ENCODE measurements around the gene LBP. TPM values are rescaled to one million over a fixed set of nuclear protein-coding genes. Genes with fewer than 3 reads are reported as not detected.
"Not testable (repeated sequence)": the region's sequence is repeated elsewhere in the genome, so short reads cannot be mapped to it uniquely, and the experiment has no call there.

The LBP gene
- total and polyA plus RNA-seq, 8 donors, result 0.08 to 2.4 TPM; not detected in 6

- Histone ChIP-seq H3K4me1 (no peaks in the 10 kb centered on the region), H3K27me3 (peaks cover 0 to 24% (median 0%) of the 10 kb centered on the region in 3 donors), H3K9me3 (no peaks in the 10 kb centered on the region), H3K36me3 (no peaks in the 10 kb centered on the region), H3K4me3 (no peak overlapping the region), H3K27ac (no peak overlapping the region)
- 77 to 89% (median 77%) methylated on average over 11 of the region's 11 CpGs for WGBS, 5 donors
- no peak for DNase-seq
- TF ChIP-seq POLR2AphosphoS5 (IDR thresholded peaks at IDR 0.05), result no peak
- TF ChIP-seq, protein P1, sequence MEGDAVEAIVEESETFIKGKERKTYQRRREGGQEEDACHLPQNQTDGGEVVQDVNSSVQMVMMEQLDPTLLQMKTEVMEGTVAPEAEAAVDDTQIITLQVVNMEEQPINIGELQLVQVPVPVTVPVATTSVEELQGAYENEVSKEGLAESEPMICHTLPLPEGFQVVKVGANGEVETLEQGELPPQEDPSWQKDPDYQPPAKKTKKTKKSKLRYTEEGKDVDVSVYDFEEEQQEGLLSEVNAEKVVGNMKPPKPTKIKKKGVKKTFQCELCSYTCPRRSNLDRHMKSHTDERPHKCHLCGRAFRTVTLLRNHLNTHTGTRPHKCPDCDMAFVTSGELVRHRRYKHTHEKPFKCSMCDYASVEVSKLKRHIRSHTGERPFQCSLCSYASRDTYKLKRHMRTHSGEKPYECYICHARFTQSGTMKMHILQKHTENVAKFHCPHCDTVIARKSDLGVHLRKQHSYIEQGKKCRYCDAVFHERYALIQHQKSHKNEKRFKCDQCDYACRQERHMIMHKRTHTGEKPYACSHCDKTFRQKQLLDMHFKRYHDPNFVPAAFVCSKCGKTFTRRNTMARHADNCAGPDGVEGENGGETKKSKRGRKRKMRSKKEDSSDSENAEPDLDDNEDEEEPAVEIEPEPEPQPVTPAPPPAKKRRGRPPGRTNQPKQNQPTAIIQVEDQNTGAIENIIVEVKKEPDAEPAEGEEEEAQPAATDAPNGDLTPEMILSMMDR (IDR thresholded peaks at IDR 0.05), result no peak
- no peak for TF ChIP-seq EP300 (IDR thresholded peaks at IDR 0.05)
- TF ChIP-seq POLR2A (IDR thresholded peaks at IDR 0.05), result no peak
- intact Hi-C loops (cut with DNase I; ENCODE audit: low total_unique reads), result no loop called here
These were observed 30.9 kb downstream of the LBP start for GRCh38 chr20:38377039-38377685.

GRCh38 chr20:38377838-38378237, 31.6 kb downstream of the LBP start:
- intact Hi-C loops (cut with DNase I; ENCODE audit: low total_unique reads); DNase-seq; H3K9me3 ChIP-seq; H3K4me3 ChIP-seq; H3K36me3 ChIP-seq; H3K27ac ChIP-seq; H3K4me1 ChIP-seq: not testable (repeated sequence)
- 76 to 81% methylated on average over 5 of the region's 5 CpGs; no CpG with 5 or more reads in 3 of the 5 donors for WGBS, 5 donors
- peaks cover 0 to 24% (median 0%) of the 10 kb centered on the region in 3 donors for H3K27me3 ChIP-seq

DNA sequence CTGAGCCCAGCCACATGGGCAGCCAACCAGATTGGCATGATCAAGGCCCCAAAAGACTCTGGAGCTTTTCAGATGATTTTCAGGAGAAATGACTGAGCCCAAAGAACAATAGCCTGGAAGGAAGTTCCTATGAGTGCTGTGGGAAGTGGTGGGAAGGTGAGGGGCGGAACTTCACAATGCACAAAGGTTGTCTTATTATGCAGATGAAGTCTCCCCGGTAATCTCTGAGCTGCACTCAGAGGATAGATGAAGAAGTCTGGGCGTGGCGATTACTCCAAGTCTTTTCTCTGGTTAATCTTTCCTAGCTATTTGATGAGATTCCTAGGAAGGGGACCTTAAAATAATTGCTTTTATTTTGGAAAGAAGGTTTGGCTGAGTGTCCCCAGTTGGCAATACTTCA, 36.9 kb downstream of the LBP start:
- no peak for TF ChIP-seq POLR2AphosphoS5 (IDR thresholded peaks at IDR 0.05)
- no peak for TF ChIP-seq EP300 (IDR thresholded peaks at IDR 0.05)
- TF ChIP-seq POLR2A (IDR thresholded peaks at IDR 0.05), result no peak
- TF ChIP-seq, protein P1 (IDR thresholded peaks at IDR 0.05), result no peak
- Histone ChIP-seq H3K27ac (no peak overlapping the region), H3K4me1 (no peaks in the 10 kb centered on the region), H3K36me3 (no peaks in the 10 kb centered on the region), H3K4me3 (no peak overlapping the region), H3K27me3 (peaks cover 0 to 27% (median 0%) of the 10 kb centered on the region in 3 donors), H3K9me3 (no peaks in the 10 kb centered on the region)
- DNase-seq, result no peak
- WGBS, 5 donors, result 72 to 87% (median 81%) methylated on average over 4 of the region's 4 CpGs
- intact Hi-C loops (cut with DNase I; ENCODE audit: low total_unique reads), result no loop called here

DNA sequence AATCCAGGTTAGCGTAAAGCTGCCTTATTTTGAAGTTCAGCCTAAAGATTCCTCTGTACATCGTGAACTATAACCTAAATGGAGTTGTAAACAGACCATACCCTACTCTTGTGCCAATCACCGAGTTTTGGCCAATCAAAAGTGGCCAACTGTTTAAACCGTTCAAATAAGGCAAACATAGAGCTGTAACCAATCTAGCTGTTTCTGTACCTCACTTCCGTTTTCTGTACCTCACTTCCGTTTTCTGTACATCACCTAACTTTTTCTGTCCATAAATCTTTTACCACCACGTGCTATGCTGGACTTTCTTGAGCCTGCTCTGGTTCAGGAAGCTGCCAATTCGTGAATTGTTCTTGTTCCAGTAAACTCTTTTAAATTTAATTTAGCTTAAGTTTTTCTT, 39.7 kb downstream of the LBP start:
- no peak for DNase-seq
- H3K27me3 ChIP-seq, result peaks cover 0 to 14% (median 0%) of the 10 kb centered on the region in 3 donors
- H3K36me3 ChIP-seq, result no peaks in the 10 kb centered on the region
- H3K4me1 ChIP-seq, result no peaks in the 10 kb centered on the region
- H3K9me3 ChIP-seq, result no peaks in the 10 kb centered on the region
- intact Hi-C loops (cut with DNase I; ENCODE audit: low total_unique reads), result no loop called here
- WGBS, 5 donors, result 76 to 83% (median 78%) methylated on average over 8 of the region's 8 CpGs
- H3K4me3 ChIP-seq, result no peak overlapping the region
- H3K27ac ChIP-seq, result no peak overlapping the region
- TF ChIP-seq POLR2AphosphoS5 (IDR thresholded peaks at IDR 0.05) (no peak), EP300 (IDR thresholded peaks at IDR 0.05) (no peak), POLR2A (IDR thresholded peaks at IDR 0.05) (no peak)
- TF ChIP-seq, protein P1 (IDR thresholded peaks at IDR 0.05), result no peak

DNA sequence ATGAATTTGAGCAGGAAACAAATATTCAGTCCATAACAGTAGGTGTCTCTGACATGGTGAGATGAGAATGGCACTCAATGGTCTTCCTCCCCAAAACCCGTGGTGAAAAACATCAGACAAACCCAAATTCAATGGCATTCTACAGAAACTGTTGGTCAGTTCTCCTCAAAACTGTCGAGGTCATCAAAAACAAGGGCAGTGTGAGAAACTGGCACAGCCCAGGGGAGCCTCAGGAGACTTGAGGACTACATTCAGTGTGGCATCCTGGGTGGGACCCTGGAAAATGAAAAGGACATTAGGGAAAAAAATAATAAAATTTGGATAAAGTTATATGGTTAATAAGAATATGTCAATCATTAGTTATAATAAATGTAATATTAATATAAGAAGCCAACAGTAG, 40.6 kb downstream of the LBP start:
- Histone ChIP-seq H3K9me3 (no peaks in the 10 kb centered on the region), H3K27me3 (peaks cover 0 to 6% (median 0%) of the 10 kb centered on the region in 3 donors), H3K36me3 (no peaks in the 10 kb centered on the region), H3K4me1 (no peaks in the 10 kb centered on the region), H3K27ac (no peak overlapping the region), H3K4me3 (no peak overlapping the region)
- no peak for DNase-seq
- WGBS, 5 donors, result 61 to 69% (median 64%) methylated on average over 2 of the region's 2 CpGs
- TF ChIP-seq POLR2A (IDR thresholded peaks at IDR 0.05), result no peak
- intact Hi-C loops (cut with DNase I; ENCODE audit: low total_unique reads), result no loop called here

Data from stomach (tissue), 9 donors.